Fibroblast of skin of scalp (primary cell): ENCODE data around the gene BACH2.
"Not testable (repeated sequence)": the region's sequence is repeated elsewhere in the genome, so short reads cannot be mapped to it uniquely, and the experiment has no call there.

Experiments
- DNase-seq: peaks from one replicate; pipeline ENCODE4 v3.0.0-alpha.2; 2013

Gene BACH2

DNA sequence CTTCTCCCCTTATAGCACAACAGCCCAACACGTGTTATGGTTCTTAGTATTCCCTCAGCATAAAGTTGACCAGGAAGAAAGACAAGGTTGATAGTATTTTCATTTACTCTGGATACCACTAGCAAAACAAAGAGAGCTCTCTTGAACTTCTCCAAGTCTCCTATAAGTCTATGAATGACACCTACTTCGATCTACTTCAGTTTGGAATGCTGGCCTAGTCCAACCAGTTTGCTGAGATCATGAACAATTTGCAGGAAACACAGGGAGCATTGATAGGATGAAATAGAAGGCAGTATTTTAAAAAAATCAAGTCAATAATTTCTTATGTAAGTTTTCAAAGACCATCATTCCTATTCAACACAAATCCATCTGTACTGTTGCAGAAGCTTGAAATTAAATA lies 308.8 kb downstream of the BACH2 start:
- DNase-seq = no peak

DNA sequence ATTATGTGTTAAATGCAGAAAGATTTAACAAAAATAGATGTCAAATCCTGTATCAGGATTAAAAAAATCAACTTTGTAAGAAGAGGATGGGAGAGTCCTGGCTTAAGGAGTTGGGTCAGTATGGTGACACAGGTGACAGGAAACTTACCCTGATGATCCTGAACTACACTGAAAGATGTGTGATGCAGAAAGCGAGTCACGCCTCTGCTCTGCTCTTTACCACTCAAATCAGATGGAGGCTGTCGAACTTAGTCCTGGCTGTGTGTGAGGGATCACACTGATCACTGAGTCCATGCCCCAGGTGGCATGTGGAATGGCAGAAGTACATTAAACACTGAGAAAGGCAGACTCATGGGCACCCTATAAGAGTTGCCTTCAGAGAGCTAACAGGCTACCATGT lies 309.5 kb downstream of the BACH2 start:
- DNase-seq = no peak

DNA sequence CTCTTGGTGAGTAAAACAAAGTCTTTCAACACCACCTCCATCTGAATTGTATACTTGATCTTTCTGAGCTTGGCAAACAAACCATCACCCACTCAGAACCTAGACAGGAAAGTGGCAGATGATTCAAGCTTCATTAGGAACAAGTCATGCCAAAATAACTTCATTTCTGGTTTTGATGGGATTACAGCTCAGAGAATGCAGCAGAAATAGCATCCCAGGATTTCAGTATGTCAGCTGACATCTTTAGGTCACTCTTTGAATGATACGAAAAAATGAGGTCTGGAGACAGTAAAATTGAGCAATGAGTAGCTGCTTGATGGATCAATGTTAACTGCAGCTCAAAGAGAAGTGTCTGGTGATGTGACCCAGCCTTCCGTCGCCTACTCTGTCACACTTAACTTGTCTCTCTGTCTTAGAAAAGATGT lies 310.0 kb downstream of the BACH2 start:
- DNase-seq = peak; percentile 91

DNA sequence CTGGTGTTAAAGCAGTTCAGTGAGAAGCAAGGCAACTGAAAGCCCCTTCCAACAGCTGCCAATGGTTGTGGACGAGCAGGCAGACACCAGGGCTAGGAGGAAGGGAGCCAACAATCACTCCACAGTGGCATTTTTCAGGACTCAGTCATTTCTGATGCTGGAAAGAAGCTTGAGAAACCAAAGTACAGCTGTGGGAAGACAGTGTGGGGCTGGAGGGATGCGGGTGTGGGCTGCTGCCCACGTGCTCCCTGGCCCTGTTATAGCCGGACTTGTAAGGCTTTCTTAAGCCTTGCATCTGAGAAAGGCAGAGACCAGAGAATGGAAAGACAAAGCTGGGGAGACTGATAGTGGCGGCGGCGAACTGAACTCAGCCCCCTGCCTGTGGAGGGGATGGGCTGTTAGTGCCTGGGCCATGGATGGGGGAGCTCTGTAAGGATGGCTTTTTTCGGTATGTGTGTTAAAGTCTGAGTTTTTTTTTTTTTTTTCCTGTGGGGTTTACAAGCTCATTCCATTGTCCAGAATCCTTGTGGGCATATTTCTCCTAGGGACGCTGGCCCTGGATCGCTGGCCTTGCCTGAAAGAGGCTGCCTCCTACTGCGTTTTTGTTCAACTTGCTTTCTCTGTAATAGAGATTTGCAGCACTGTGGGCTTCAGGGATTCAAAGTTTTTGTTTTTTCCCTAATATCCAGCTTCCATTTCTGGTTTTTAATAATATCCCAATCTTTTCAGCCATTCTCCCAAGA lies 310.7 kb downstream of the BACH2 start:
- peak; percentile 97 for DNase-seq

DNA sequence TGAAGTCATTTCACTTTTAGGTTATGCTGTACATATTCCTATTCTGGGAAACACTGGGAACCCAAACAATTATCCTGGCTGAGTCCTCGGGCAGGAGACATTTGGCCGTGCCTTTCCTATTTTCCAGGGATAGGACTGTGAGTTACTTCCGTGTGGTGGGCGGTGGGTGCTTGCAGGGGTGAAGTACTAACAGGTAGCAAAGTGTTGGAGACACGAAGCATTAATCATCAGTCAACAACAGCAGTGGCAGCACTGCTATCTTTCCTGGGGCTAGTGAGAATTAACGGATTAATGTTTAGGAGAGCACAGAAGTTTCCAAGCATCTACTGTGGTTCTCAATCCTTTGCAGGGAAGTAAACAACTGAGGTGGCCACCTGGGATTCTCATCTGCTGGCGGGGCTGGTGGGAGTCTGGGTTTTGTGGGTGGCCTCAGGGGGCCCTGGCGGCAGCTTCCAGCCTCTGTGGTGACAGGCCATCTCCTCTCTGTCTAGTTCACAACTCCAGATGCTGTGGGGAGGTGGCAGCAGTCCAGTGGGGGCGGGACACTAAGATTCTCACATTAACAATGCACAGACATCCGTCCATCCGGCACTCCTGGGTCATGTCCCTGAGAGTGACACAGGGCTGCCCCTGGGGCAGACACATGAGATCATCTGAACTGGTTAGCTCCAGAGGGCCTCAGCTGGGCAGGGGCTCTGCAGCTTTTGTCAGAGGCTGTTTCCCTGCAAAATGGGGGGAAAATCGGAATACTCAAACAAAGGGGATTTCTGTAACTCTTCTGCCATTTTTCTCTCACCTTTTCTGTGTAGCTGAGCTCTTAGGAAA lies 311.5 kb downstream of the BACH2 start:
- DNase-seq = peak; percentile 94

GRCh38 chr6:89980353-89980752 lies 316.3 kb downstream of the BACH2 start:
- no peak for DNase-seq

DNA sequence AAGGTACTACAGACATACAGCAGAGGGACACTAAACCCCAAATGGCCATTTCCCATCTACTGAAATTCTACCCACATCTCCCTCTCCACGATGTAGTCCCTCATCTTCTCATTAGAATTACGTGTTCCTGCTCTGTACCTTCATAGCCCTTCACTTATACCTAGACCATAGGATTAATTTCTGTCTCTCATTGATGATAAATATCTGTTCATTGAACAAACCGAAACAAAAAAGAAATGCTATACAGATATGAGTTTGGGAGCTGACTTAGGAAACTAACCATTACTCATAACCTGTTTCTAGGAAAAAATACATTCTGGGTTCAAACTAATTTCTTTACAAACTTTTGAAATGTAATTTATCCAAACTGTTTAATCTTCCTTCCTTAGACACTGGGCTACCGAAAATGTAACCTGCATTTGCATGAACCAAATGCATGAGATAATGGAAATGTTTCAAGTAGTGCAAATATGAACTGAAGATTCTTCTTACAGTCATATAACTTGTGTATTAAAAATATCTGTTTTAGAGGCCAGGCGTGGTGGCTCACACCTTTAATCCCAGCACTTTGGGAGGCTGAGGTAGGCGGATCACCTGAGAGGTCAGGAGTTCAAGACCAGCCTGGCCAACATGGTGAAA lies 317.0 kb downstream of the BACH2 start:
- DNase-seq = no peak

- DNase-seq = no peak
These were observed 317.9 kb downstream of the BACH2 start for GRCh38 chr6:89978749-89979145.

GRCh38 chr6:89977808-89978748 lies 318.6 kb downstream of the BACH2 start:
- DNase-seq = peak; percentile 88

GRCh38 chr6:89976694-89977020 lies 320.0 kb downstream of the BACH2 start:
- DNase-seq = no peak

DNA sequence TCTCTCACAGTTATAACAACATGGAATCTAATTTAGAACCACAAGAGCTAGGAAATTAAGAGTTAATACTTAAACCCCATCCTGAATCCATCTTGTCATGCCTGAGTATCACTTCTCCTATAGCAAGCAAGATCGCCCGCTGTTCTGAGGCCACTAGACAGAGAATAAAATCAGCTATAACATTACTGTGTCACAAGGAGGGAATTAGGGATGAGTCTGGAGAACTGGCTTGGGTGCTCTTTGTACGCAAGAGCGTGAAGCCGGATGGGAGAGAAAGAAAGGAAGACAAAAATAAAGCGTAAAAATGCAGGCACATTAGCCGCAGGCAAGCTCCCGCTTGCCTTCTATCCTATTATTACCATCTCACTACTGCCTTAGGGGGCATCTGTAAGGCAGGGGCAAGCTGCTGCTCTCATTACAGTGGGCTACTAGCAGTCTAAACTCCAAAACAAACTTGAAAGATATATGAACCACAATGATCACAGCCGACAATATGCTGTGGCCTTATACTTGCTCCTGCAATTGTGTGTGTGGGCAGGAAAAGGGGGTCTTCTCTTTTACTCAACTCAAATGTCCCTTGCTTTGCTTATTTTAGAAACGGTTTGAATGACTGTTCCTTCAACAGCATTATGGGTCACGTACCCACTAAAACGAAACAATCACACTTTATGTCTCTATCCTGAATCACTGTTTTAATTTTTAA lies 320.5 kb downstream of the BACH2 start:
- DNase-seq = no peak

- DNase-seq = no peak
These were observed 321.3 kb downstream of the BACH2 start for GRCh38 chr6:89975366-89975765.

- no peak for DNase-seq
These were observed 321.8 kb downstream of the BACH2 start for GRCh38 chr6:89974834-89975233.

DNA sequence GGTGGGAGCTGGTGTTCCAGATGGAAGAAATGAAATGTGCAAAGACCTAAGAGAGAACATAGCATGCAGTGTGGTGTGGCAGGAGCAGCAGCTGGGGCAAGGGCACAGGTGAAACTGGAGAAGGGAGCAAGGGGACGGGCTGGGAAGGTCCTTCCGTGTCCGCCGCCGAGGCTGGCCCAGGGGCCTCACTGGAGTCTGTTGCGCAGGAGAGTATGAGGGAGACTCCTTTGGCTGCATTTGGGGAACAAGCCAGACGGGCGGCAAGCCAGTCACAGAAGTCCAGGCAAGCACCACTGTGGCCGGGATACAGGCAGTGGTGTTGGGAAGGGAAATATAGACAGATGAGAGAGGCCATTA lies 324.6 kb downstream of the BACH2 start:
- DNase-seq = no peak

- DNase-seq = not testable (repeated sequence)
These were observed 325.2 kb downstream of the BACH2 start for GRCh38 chr6:89971338-89972024.

- DNase-seq = peak; percentile 80
These were observed 325.9 kb downstream of the BACH2 start for GRCh38 chr6:89970609-89971337.

DNA sequence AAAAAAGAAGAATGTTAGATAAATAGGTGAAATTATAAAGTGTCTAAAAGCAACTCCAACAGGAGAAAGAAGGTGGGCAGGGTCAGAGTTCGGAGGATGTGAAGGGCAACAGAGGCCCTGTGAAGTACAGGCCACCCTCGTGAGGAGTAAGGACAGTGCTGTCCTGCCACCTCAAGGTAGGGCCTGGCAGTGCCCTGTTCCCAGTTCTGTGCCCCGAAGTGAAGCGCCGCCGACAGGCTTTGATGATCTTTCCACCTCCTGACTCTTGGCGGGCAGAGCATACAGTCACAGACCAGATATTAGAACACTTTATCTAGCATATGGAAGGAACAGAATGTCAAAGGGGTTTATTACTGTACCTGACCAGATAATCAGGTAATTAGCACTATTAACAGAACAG lies 326.6 kb downstream of the BACH2 start:
- no peak for DNase-seq

DNA sequence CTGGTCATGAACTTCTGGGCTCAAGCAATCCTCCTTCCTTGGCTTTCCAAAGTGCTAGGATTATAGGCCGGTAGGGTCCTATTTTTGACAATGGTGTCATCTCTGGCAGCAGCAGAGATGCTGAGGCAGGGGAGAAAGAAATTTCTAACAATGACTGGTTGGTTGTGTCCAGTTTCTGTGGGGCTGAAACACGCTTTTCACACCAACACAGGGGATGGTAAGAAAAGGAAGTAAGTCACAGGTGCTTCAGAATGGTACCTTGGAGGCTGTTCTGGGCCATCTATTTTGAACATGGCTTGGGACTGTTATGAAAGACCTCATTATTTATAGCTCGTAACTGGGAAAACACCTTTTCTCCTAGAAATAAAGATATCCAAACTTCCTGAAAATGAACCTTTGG lies 329.7 kb downstream of the BACH2 start:
- no peak for DNase-seq

- DNase-seq = no peak
These were observed 330.5 kb downstream of the BACH2 start for GRCh38 chr6:89966228-89966544.

- no peak for DNase-seq
These were observed 331.0 kb downstream of the BACH2 start for GRCh38 chr6:89965441-89966227.
